Activated naive CD4-positive, alpha-beta T cell treated with anti-CD3 and anti-CD28 coated beads for 36 hours (primary cell): ENCODE results near the gene EFNA5. TPM values are rescaled to one million over a fixed set of nuclear protein-coding genes. Genes with fewer than 3 reads are reported as not detected.
"Not testable (repeated sequence)": the region's sequence is repeated elsewhere in the genome, so short reads cannot be mapped to it uniquely, and the experiment has no call there.

Experiments
- CTCF ChIA-PET: fragments of 350-600 bp; sonication (Branson Sonifier 250); formaldehyde crosslinking; loops from one replicate; lab custom pipeline; 2021; ENCODE audit warnings: antibody characterized with exemption; lab: Charles Lee
- DNase-seq: peaks from one replicate; pipeline ENCODE4 v3.0.0-alpha.2; 2020
- H3K27ac Mint-ChIP-seq: one replicate; pipeline ENCODE4 v1.8.0; 2021; ENCODE audit warnings: mild to moderate bottlenecking, mixed read lengths
- H3K27me3 Mint-ChIP-seq: one replicate; pipeline ENCODE4 v1.8.0; 2021; ENCODE audit warnings: low read depth, mixed read lengths
- H3K36me3 Mint-ChIP-seq: one replicate; pipeline ENCODE4 v1.8.0; 2021; ENCODE audit warnings: low read depth, mixed read lengths
- H3K4me1 Mint-ChIP-seq: one replicate; pipeline ENCODE4 v1.8.0; 2021; ENCODE audit warnings: low read depth, mixed read lengths
- H3K4me3 Mint-ChIP-seq: one replicate; pipeline ENCODE4 v1.8.0; 2021; ENCODE audit warnings: mild to moderate bottlenecking, moderate library complexity, mixed read lengths
- H3K9me3 Mint-ChIP-seq: one replicate; pipeline ENCODE4 v1.8.0; 2021; ENCODE audit warnings: mixed read lengths
- intact Hi-C: fragments of 100-400 bp; cut with micrococcal nuclease; formaldehyde crosslinking; loops from one replicate; pipeline ENCODE4 v1.15.1; 2023
- total RNA-seq, 2 experiments: library from RNA; stranded (reverse); gene quantifications; one replicate each; pipeline ENCODE4 v1.2.3, GENCODE V29; 2021

The EFNA5 gene
- total RNA-seq, 2 experiments from 2014 or later: not detected

DNA sequence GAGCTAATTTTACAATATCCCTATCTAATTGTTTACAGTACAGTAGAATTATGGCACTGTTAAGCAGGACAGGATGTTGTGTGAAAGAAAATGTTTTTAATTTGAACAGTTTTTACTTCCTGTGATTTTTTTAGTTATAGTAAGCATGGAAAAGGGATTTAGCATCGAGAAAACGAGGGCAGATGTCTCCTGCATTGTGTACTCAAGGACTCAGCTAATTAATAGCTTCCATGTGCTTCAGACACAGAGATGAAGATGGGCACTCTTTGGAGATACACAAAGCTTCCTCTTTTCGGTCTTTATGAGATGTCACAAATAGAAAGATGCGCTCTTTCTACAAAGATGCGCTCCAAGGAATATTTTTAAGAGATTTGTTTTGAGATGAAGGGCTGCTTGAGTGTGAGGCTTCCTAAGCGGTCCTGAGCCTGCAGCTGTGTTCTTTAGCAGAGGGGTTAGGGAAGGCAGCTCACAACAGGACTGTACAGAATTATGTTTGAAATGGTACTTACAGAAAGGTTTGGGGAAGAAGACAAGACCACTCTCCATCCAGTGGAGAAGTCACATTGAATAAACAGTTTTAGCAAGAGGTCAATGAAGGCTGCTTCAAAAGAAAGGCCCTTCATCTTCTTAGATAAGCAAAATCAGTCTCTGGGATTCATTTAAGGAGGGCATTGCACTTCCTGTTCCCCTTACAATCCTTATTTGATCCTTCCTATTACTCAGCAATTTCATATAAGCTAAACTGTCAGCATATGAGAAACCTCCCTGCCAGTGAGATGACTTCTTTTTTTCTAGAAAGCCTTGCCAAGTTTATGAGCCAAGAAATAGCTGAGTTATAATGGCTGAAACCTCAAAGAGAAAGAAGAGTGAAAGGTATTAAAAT is 311.5 kb downstream of the EFNA5 start:
- Mint-ChIP-seq H3K36me3 (no peaks in the 10 kb centered on the region), H3K4me1 (no peaks in the 10 kb centered on the region)
- intact Hi-C loops: no loop called here

DNA sequence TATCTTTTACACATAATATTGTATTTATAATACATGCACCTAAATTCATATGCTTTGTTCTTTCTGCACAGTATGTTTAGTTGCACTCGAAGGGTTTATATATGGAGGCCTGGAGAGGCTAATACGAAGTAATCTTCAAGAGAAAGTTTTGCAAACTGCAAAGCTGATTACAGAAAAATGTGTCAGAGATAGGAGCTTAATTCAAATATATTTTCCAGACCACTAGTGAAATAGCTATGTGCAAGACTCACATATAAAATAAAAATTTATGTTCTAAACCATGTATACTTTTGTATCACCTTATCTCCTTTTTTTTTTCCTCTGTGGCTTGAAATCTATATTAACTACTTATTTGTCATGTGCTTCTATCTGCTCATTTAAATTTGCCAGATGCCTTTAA is 313.8 kb downstream of the EFNA5 start:
- DNase-seq: no peak
- Mint-ChIP-seq H3K27me3 (peaks cover 3% of the 10 kb centered on the region), H3K27ac (no peak overlapping the region), H3K9me3 (peaks cover 2% of the 10 kb centered on the region), H3K4me3 (no peak overlapping the region), H3K36me3 (no peaks in the 10 kb centered on the region), H3K4me1 (no peaks in the 10 kb centered on the region)
- CTCF ChIA-PET: no interaction called here
- intact Hi-C loops: no loop called here

More for the DNA sequence above, 311.5 kb downstream of the EFNA5 start:
- no peak overlapping the region for H3K4me3 Mint-ChIP-seq
- H3K27ac Mint-ChIP-seq: no peak overlapping the region
- DNase-seq: no peak
- CTCF ChIA-PET: no interaction called here
- peaks cover 2% of the 10 kb centered on the region for H3K9me3 Mint-ChIP-seq
- no peaks in the 10 kb centered on the region for H3K27me3 Mint-ChIP-seq

GRCh38 chr5:107352576-107352975 is 318.2 kb downstream of the EFNA5 start:
- Mint-ChIP-seq H3K9me3 (peaks cover under 1% of the 10 kb centered on the region), H3K27ac (no peak overlapping the region), H3K27me3 (peaks cover 3% of the 10 kb centered on the region), H3K4me3 (no peak overlapping the region), H3K36me3 (no peaks in the 10 kb centered on the region), H3K4me1 (no peaks in the 10 kb centered on the region)
- CTCF ChIA-PET: no interaction called here
- no peak for DNase-seq
- intact Hi-C loops: no loop called here

GRCh38 chr5:107346580-107346979 is 324.2 kb downstream of the EFNA5 start:
- H3K27me3 Mint-ChIP-seq, H3K27ac Mint-ChIP-seq, H3K4me1 Mint-ChIP-seq, intact Hi-C loops, H3K36me3 Mint-ChIP-seq, H3K4me3 Mint-ChIP-seq, CTCF ChIA-PET, DNase-seq: not testable (repeated sequence)
- peaks cover 23% of the 10 kb centered on the region for H3K9me3 Mint-ChIP-seq

DNA sequence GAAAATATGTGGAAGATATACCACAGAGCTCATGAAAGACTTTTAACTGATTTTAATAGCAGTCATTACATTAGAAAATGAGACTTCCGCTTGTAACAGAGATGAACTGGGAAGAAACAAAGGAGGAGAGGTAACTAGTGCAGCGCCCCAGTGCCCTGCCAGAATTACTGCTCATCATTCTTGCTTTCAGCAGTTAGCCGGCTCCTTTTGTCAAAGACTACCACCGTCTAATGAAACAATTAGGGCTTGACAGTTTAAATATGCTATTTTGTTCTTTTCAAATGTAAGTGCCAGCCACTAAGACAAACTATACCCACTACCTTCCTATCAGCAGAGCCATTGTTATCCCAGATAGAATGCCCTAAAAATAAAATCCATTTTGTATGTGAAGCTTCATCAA is 328.4 kb downstream of the EFNA5 start:
- no peak overlapping the region for H3K4me3 Mint-ChIP-seq
- DNase-seq: no peak
- no peak overlapping the region for H3K27ac Mint-ChIP-seq
- intact Hi-C loops: no loop called here
- H3K9me3 Mint-ChIP-seq: peaks cover 21% of the 10 kb centered on the region
- no peaks in the 10 kb centered on the region for H3K27me3 Mint-ChIP-seq
- no peaks in the 10 kb centered on the region for H3K4me1 Mint-ChIP-seq
- CTCF ChIA-PET: no interaction called here
- H3K36me3 Mint-ChIP-seq: peaks cover 2% of the 10 kb centered on the region

DNA sequence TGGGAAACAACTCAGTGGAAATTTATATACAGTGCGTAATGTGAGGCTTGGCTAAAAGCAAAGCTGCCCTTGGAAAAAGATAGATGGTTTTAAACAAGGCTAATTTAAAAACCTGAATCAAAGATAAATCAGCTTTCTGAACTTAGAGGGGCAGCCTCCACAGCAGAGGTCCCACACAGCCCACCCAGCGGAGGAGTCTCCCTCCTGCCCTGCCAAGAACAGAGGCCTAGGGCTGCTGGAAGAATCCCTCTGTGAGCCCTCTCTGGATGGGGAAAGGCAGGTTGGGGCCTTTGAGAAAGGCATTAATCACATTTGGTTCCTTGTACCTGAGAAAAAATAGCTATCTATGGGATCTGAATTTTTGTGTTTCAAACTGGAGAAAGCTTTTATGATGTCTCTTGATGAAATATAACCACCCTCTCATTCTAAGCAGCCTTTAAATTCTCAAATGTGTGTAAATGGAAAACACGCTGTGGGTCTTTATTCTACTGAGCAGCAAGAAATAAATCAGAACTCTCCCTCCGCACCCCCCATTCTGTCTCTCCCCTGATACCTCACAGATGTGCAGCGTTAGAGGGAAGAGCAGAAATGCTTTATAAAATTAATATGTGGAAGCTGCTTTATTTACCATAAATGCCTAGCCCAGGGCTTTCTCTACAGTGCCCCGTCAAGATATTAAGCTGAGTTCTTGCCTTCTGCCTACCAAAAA is 329.2 kb downstream of the EFNA5 start:
- intact Hi-C loops: no loop called here
- no peak overlapping the region for H3K27ac Mint-ChIP-seq
- peaks cover 2% of the 10 kb centered on the region for H3K36me3 Mint-ChIP-seq
- H3K4me1 Mint-ChIP-seq: no peaks in the 10 kb centered on the region
- H3K9me3 Mint-ChIP-seq: peaks cover 19% of the 10 kb centered on the region
- no peak for DNase-seq
- H3K4me3 Mint-ChIP-seq: no peak overlapping the region
- H3K27me3 Mint-ChIP-seq: no peaks in the 10 kb centered on the region
- CTCF ChIA-PET: no interaction called here

DNA sequence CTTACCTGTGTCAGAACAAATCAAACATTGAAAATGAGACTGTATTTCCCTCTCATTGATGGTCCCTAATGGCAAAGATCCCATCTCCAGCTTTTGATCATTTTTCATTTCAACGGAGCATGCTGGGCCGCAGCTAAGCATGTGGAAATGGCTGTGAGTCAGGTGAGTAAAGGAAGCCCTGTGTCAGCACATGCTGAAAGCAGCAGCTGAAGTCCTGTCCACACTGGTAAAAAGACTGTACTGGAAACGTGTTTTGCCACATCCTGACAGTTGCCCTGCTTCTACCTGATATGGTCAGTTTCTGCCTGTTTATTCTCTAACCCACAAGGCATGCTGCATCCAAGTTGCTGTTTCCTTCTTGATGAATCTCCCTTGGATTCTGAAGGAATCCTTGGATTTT is 330.1 kb downstream of the EFNA5 start:
- Mint-ChIP-seq H3K27me3 (no peaks in the 10 kb centered on the region), H3K4me1 (no peaks in the 10 kb centered on the region), H3K9me3 (peaks cover 12% of the 10 kb centered on the region), H3K4me3 (no peak overlapping the region), H3K36me3 (peaks cover 2% of the 10 kb centered on the region), H3K27ac (no peak overlapping the region)
- CTCF ChIA-PET: no interaction called here
- no peak for DNase-seq
- intact Hi-C loops: no loop called here

- no peaks in the 10 kb centered on the region for H3K27me3 Mint-ChIP-seq
- H3K9me3 Mint-ChIP-seq: no peaks in the 10 kb centered on the region
- no peaks in the 10 kb centered on the region for H3K36me3 Mint-ChIP-seq
- no peak overlapping the region for H3K27ac Mint-ChIP-seq
- no peak for DNase-seq
- intact Hi-C loops: no loop called here
- H3K4me1 Mint-ChIP-seq: no peaks in the 10 kb centered on the region
- H3K4me3 Mint-ChIP-seq: no peak overlapping the region
- CTCF ChIA-PET: no interaction called here
Observed at GRCh38 chr5:107338335-107338734, 332.4 kb downstream of the EFNA5 start.

- Mint-ChIP-seq H3K4me1 (no peaks in the 10 kb centered on the region), H3K36me3 (no peaks in the 10 kb centered on the region), H3K9me3 (no peaks in the 10 kb centered on the region), H3K27me3 (no peaks in the 10 kb centered on the region), H3K4me3 (no peak overlapping the region), H3K27ac (no peak overlapping the region)
- CTCF ChIA-PET: no interaction called here
- no peak for DNase-seq
- intact Hi-C loops: no loop called here
Observed at GRCh38 chr5:107337281-107337680, 333.5 kb downstream of the EFNA5 start.

DNA sequence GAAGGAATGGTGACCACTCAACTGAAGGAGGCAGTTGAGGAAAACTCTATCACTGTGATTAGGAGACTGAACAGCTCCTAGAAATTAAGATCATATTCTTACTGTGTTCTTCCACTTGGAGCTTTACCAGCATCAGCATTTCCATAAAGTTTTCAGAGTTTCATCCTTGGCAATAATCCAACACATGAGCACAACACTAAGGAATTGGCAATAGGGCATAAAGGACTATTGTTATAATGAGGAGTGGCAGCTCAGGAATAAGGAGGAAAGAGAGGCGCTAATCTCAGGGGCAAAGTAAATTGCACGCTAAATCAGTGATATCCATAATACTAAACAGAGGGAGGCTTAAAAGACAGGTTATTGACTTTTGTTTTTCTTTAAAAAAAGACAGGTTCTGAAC is 338.9 kb downstream of the EFNA5 start:
- Mint-ChIP-seq H3K27ac (no peak overlapping the region), H3K27me3 (no peaks in the 10 kb centered on the region), H3K4me1 (no peaks in the 10 kb centered on the region), H3K4me3 (no peak overlapping the region), H3K9me3 (no peaks in the 10 kb centered on the region), H3K36me3 (no peaks in the 10 kb centered on the region)
- DNase-seq: no peak
- intact Hi-C loops: no loop called here
- CTCF ChIA-PET: no interaction called here

GRCh38 chr5:107331312-107331711 is 339.4 kb downstream of the EFNA5 start:
- H3K36me3 Mint-ChIP-seq: no peaks in the 10 kb centered on the region
- no peaks in the 10 kb centered on the region for H3K4me1 Mint-ChIP-seq
- H3K27ac Mint-ChIP-seq: no peak overlapping the region
- no peaks in the 10 kb centered on the region for H3K9me3 Mint-ChIP-seq
- intact Hi-C loops: no loop called here
- H3K4me3 Mint-ChIP-seq: no peak overlapping the region
- no peaks in the 10 kb centered on the region for H3K27me3 Mint-ChIP-seq
- CTCF ChIA-PET: no interaction called here
- no peak for DNase-seq

DNA sequence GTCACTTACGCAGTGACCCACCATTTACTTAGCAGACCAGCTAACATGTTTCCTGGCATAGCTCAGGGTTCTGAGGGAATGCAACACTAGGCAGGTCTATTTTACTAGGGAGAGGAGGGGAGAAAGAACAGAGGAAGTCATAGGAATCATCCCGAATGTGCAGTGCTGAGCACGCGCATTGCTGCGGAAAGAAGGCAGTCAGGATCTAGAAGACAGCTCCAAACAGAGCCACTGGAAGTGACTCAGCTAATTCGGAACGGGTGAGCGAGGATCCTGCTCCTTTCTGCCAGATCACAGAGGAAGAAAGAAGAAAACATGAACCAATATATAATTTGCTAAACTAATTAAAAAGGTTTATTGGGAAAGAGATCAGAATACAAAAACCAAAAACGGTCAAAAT is 339.8 kb downstream of the EFNA5 start:
- CTCF ChIA-PET: no interaction called here
- no peaks in the 10 kb centered on the region for H3K36me3 Mint-ChIP-seq
- no peaks in the 10 kb centered on the region for H3K4me1 Mint-ChIP-seq
- H3K9me3 Mint-ChIP-seq: no peaks in the 10 kb centered on the region
- H3K4me3 Mint-ChIP-seq: no peak overlapping the region
- no peak overlapping the region for H3K27ac Mint-ChIP-seq
- DNase-seq: no peak
- intact Hi-C loops: no loop called here
- H3K27me3 Mint-ChIP-seq: no peaks in the 10 kb centered on the region

DNA sequence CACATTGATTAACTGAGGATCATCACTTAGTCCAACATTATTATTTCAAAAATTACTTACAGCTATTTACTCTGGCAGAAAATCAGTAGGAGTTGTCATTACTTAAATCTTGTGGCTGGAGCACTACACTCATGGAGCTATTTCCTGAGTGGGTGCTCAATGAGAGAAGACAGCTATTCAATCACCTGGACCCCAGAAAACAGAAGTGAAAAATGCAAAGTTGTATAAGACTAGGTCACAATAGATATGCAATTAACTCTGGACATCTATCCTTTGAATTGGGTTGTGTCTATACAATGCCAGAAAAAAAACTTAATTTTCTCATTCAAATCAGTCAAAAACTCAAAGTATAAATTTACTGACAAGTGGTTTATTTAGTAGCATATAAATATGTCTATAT is 340.9 kb downstream of the EFNA5 start:
- Mint-ChIP-seq H3K9me3 (no peaks in the 10 kb centered on the region), H3K4me3 (no peak overlapping the region), H3K27ac (no peak overlapping the region), H3K4me1 (no peaks in the 10 kb centered on the region), H3K27me3 (peaks cover 2% of the 10 kb centered on the region), H3K36me3 (no peaks in the 10 kb centered on the region)
- no peak for DNase-seq
- CTCF ChIA-PET: no interaction called here
- intact Hi-C loops: no loop called here
